NCI-H2227 treated with DMSO at 0.1 percent for 48 hours (cell line): Measurements from ENCODE around the gene PUSL1.
"Not testable (repeated sequence)": the region's sequence is repeated elsewhere in the genome, so short reads cannot be mapped to it uniquely, and the experiment has no call there.

Source experiments
- DNase-seq: peaks from one replicate; lab custom pipeline; 2025; lab: John Stamatoyannopoulos, UW

The PUSL1 gene

GRCh38 chr1:1310476-1311053 lies 2.2 kb downstream of the PUSL1 start:
- DNase-seq = no peak

- no peak for DNase-seq
Measured at GRCh38 chr1:1311107-1312104, 3.0 kb downstream of the PUSL1 start.

GRCh38 chr1:1312450-1313314 lies 4.3 kb downstream of the PUSL1 start:
- no peak for DNase-seq

- no peak for DNase-seq
Measured at GRCh38 chr1:1313500-1314236, 5.3 kb downstream of the PUSL1 start.

- no peak for DNase-seq
Measured at GRCh38 chr1:1314237-1314586, 5.8 kb downstream of the PUSL1 start.

GRCh38 chr1:1314678-1315335 lies 6.4 kb downstream of the PUSL1 start:
- DNase-seq = no peak

- DNase-seq = peak; percentile 67
Measured at GRCh38 chr1:1315435-1315954, 7.1 kb downstream of the PUSL1 start.

GRCh38 chr1:1316199-1316598 lies 7.8 kb downstream of the PUSL1 start:
- DNase-seq = not testable (repeated sequence)

- no peak for DNase-seq
Measured at GRCh38 chr1:1317420-1317819, 9.0 kb downstream of the PUSL1 start.

- DNase-seq = no peak
Measured at GRCh38 chr1:1318131-1318652, 9.8 kb downstream of the PUSL1 start.

DNA sequence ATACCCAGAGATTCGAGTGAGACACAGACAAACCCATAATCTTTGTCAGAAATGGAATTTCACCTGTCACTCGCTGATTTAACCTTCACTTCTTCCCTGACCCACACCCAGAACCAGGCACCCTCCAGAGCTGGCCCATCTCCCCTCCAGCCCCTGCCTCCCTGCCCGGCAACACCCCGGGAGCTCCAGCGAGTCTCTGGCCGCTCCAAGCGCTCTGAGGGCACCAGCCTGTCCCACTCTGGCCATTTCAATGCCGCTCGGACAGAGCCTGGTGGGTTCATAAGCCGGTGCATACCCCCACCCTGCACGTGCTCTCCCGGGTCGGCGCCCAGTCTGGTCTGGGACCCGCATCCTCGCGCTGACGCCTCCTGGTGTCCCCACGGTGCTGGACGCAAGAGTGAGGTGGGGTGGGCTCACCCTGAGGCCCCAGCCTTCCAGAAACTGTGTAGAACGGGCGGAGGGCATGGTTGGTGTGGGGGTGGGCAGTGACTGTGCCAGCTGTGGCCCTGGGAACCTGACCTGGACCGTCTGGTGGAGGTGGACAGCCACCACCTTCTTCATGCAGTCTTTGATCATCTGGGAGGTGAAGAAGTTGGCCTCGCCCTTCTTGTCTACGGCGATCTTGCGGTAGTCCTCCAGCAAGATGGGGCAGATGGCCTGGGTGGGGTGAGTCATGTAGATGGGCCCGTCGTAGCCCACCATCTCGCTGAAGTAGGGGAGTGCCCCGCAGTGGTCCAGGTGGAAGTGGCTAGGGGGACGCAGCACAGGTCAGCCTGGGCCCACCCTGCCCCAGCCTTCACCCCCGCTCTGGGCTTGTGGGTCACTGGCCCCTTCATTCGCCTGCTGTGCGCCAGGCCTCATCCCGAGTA lies 10.6 kb downstream of the PUSL1 start:
- no peak for DNase-seq

DNA sequence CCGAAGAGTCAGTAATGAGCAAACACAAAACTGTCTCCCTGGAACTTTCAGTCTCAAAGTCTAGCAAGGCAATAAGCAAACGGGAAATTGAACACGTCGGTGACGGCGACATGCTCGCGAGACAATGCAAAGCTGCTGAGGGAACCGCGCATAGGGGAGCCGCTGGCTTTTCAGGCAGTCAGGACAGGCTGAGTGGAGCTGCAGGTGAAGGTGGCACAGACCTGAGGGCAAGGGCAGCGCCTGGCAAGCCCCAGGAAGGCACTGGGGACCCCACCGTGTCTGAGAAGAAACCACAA lies 11.2 kb downstream of the PUSL1 start:
- DNase-seq = no peak

DNA sequence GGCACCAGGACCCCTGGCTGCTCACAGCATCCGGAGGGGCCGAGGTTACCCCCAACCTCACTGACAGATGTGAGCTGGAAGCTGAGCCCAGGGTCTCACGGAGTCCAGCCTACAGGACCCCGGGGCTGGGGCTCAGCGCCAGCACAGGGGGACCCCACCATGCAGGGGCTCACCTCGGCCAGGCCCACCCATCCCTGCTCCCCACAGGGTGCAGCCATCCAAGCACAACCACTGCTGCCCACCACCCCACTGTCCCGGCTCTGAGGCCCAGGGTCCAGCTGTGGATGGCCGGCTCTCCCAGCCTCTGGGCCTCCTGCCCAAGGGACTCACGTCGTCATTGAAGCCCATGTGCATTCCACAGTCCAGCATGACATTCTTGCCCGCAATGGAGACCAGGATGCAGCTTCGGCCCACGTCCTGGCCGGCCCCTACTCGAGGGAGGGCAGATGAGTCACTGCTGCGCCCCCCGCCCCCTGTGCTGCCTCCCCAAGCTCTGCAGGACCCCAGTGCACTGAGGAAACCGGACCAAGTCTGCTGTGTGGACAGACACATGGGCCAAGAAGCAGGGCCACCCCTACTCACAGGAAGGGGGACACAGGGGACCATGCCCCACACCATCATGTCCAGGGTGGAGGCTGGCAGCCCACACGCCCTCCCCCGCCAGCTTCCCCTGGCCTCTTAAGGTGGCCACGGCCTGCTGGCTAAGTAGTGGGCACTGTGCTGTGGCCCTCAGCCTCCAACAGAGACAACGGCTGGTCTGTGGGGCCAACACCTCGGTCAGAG lies 12.5 kb downstream of the PUSL1 start:
- no peak for DNase-seq

DNA sequence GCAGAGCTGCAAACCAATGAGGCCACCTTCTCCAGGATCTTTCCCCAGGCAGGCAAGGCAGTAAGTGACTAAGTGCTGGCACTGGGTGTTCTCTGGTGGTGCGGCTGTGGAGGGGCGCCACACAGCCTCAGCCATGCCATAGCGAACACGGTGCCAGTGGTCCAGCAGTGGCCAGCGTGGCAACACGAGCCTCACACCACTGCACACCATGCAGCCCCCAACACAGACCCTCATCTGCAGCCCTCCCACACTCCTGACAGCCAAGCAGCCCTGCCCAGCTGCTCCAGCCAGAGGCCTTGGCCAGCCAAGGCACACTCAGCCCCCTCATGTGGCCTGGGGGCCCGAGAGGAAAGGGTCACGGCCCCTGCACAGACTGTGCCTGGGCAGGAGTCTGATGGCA lies 13.1 kb downstream of the PUSL1 start:
- DNase-seq = no peak

DNA sequence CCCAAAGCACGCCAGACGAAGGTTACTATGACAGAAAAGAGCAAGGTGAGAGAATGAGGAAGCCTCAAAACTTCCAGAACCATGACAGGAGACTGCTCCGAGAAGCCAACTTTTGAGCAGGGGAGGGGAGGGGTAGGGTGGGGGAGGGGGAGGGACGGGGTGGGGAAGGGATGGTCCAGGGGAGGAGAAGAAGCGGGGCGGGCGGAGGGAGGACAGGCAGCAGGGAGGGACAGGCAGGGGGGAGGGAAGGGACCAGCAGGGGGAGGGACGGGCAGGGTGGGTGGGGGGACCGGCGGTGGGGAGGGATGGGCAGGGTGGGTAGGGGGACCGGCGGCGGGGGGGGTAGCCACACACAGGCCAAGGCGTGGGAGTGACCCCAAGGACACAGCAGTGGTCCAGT lies 14.0 kb downstream of the PUSL1 start:
- DNase-seq = no peak

DNA sequence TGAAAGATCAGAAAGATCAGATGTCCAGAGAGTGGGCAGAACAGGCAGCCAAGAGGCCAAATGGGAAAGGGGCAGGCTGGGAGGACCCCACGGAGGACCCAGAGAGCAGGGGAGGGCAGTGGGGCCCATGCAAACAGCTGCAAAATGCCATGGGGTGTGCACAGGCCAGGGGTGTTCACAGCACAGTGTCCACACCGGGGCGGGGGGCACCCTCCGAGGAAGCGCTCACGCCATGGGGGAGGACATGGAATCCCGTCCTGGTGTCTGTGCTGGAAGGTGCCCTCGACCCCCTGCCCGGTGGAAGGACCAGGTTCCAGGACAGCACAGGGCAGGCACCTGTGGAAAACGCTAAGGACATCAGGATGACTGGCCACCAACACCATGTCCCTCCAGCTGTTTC lies 14.6 kb downstream of the PUSL1 start:
- no peak for DNase-seq

- no peak for DNase-seq
Measured at GRCh38 chr1:1324084-1324523, 15.7 kb downstream of the PUSL1 start.

DNA sequence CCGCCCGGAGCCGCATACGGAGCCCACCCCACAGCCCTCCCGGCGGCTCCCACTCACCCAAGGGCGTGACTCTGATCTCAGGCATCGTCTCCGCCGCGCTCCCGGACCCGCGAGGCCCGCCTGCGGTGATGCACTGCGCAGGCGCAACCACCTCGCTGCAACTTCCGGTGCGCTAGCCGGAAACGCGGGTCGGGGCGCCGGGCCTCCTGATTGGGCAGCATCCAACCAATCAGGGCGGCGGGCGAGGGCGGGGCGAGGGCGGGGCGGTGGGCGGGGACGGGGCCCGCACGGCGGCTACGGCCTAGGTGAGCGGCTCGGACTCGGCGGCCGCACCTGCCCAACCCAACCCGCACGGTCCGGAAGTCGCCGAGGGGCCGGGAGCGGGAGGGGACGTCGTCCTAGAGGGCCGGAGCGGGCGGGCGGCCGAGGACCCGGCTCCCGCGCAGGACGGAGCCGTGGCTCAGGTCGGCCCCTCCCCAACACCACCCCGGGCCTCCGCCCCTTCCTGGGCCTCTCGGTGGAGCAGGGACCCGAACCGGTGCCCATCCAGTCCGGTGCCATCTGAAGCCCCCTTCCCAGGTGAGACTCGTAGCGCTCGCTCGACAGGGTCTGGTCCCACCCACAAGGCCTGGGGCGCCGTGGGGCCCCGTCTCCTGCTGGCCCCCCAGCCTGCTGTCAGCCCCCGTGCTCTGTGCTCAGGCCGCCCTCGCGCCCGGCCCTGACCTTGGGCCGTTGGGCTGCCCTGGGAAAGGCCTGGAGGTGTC lies 16.3 kb downstream of the PUSL1 start, which contains the start of the genes CPTP and INTS11:
CPTP (plus strand) TSS at position 279 of the 764 bp plus-strand sequence. CDS start 2,109 bp downstream, outside the sequence.
INTS11 (minus strand) TSS at position 137 of the 764 bp plus-strand sequence; CDS start at position 85, 52 bp downstream.
- DNase-seq = peak; percentile 87
